Heart left ventricle (tissue), 13 donors: ENCODE measurements around the gene IGFBP5.

Experiments used
- CTCF ChIP-seq, 12 donors: fragments of 200-600 bp; sonication (generic) in 4 of 12; IDR thresholded peaks; one replicate each; pipeline versions ENCODE4 v1.5.0 to v1.8.0; 2018 to 2022; ENCODE audit warnings: antibody characterized with exemption in 12 of 12, mild to moderate bottlenecking in 5 of 12
- POLR2A ChIP-seq, 2 donors: fragments of 450-650 bp; IDR thresholded peaks; one replicate each; pipeline ENCODE4 v1.6.1; 2017; ENCODE audit warnings: antibody characterized with exemption in 2 of 2, mild to moderate bottlenecking in 2 of 2, moderate library complexity in 2 of 2
- donor health status: ischemic (EF 13 %, LVEDD 7.1; RV severe dilation, severe dysfunction).
- donor health status: DM: no; HTN: yes; CAD: no.
- donor health status: DM: no; HTN: no; CAD: no.
- donor health status: ischemic (EF 25% LVEDD 6.9; RV normal size, moderate dysfunction).
- donor health status: ischemic (EF 25% LVEDD 5.7; RV mildly dilated, moderate dysfunction).
- donor health status: ischemic (EF 35%, LVEDD 5.7; RV mildly dilated, moderate dysfunction).
- donor health status: nonischemic (EF 11% LVEDD 7.7; RV severe dilation, severe dysfunction).
- donor health status: DM: yes; HTN: yes; CAD: no.
- donor health status: PGD.
- donor health status: ischemic (EF 29% LVEDD 5.4; RV normal size, mild dysfunction).
- donor health status: nonischemic (EF 23%, LVEDD 6.1; RV moderate dilation, normal function).

GRCh38 chr2:216742411-216742810, 47.1 kb upstream of the IGFBP5 start:
- no peak for TF ChIP-seq CTCF (IDR thresholded peaks at IDR 0.05)
- TF ChIP-seq POLR2A (IDR thresholded peaks at IDR 0.05) = no peak
